HepG2 (cell line): ENCODE measurements around the gene HECTD4. TPM values are rescaled to one million over a fixed set of nuclear protein-coding genes. Genes with fewer than 3 reads are reported as not detected.

Experiments used
- BATF2 ChIP-seq: sonication (generic); formaldehyde crosslinking; IDR thresholded peaks from 2 replicates; pipeline ENCODE4 v1.8.0; 2022; ENCODE audit warnings: mild to moderate bottlenecking, missing genetic modification reagents, moderate library complexity
- CCDC6 ChIP-seq: sonication (generic); formaldehyde crosslinking; IDR thresholded peaks from 2 replicates; pipeline ENCODE4 v1.8.1; 2022; ENCODE audit warnings: mild to moderate bottlenecking, missing genetic modification reagents, moderate library complexity
- CEBPG ChIP-seq: IDR thresholded peaks from 2 replicates; pipeline ENCODE4 v1.6.1; 2016
- FOXC1 ChIP-seq: sonication (generic); formaldehyde crosslinking; IDR thresholded peaks from 2 replicates; pipeline ENCODE4 v1.8.0; 2022; ENCODE audit warnings: mild to moderate bottlenecking, missing genetic modification reagents, borderline replicate concordance
- FOXO1 ChIP-seq: sonication (generic); formaldehyde crosslinking; IDR thresholded peaks from 2 replicates; pipeline ENCODE4 v1.4.0; 2020; ENCODE audit warnings: missing genetic modification reagents
- PAF1 ChIP-seq: IDR thresholded peaks from 2 replicates; pipeline ENCODE4 v1.6.1; 2016; ENCODE audit warnings: missing genetic modification reagents, missing compliant biosample characterization
- PAXIP1 ChIP-seq: sonication (generic); formaldehyde crosslinking; conservative IDR thresholded peaks from 2 replicates; pipeline ENCODE4 v1.4.0; 2020; ENCODE audit warnings: mild to moderate bottlenecking, missing genetic modification reagents, moderate library complexity
- PLRG1 ChIP-seq: fragments of 450-650 bp; conservative IDR thresholded peaks from 2 replicates; pipeline ENCODE4 v1.6.1; 2016
- TMF1 ChIP-seq: sonication (generic); formaldehyde crosslinking; IDR thresholded peaks from 2 replicates; pipeline ENCODE4 v1.8.1; 2022; ENCODE audit warnings: low read depth, missing genetic modification reagents
- ZFP62 ChIP-seq: sonication (generic); formaldehyde crosslinking; IDR thresholded peaks from 2 replicates; pipeline ENCODE4 v1.4.0; 2020; ENCODE audit warnings: missing genetic modification reagents
- ZMYM2 ChIP-seq: sonication (generic); formaldehyde crosslinking; IDR thresholded peaks from 2 replicates; pipeline ENCODE4 v1.8.0; 2022; ENCODE audit warnings: mild to moderate bottlenecking, missing genetic modification reagents
- ZNF138 ChIP-seq: sonication (generic); formaldehyde crosslinking; IDR thresholded peaks from 2 replicates; pipeline ENCODE4 v1.5.0; 2020; ENCODE audit warnings: mild to moderate bottlenecking, low read depth, missing genetic modification reagents
- ZNF503 ChIP-seq: sonication (generic); formaldehyde crosslinking; IDR thresholded peaks from 2 replicates; pipeline ENCODE4 v1.4.0; 2020; ENCODE audit warnings: missing genetic modification reagents
- ZNF75D ChIP-seq: sonication (generic); formaldehyde crosslinking; IDR thresholded peaks from 2 replicates; pipeline ENCODE4 v1.8.1; 2023; ENCODE audit warnings: missing genetic modification reagents, mild to moderate bottlenecking, borderline replicate concordance
- ZNF770 ChIP-seq: sonication (generic); formaldehyde crosslinking; IDR thresholded peaks from 2 replicates; pipeline ENCODE4 v1.5.0; 2020; ENCODE audit warnings: mild to moderate bottlenecking, missing genetic modification reagents
- polyA plus RNA-seq, 8 experiments: library from polyadenylated mRNA; depleted of rRNA in 3 of 8; stranded (reverse) in 7 of 8; unstranded in 1 of 8; fragments of >200 nt; fragmentation: Illumina TruSeq in 4 of 8; extraction: Trizol in 4 of 8; gene quantifications; 2 replicates each; pipeline versions ENCODE4 v1.2.1 to v1.2.3, GENCODE V29; 2011 to 2016; ENCODE audit warnings: low read depth in 4 of 8, missing spikeins in 1 of 8, mixed read lengths in 1 of 8; ENCODE audit not compliant: insufficient read depth in 1 of 8
- total RNA-seq, 5 experiments: library from RNA; depleted of rRNA; stranded (reverse); fragments of >200 nt; fragmentation: Illumina TruSeq; extraction: Trizol; gene quantifications; 2 replicates each; pipeline ENCODE4 v1.2.3, GENCODE V29; 2016; ENCODE audit warnings: low read depth in 1 of 5
- TF ChIP-seq, protein P1 (sequence below): IDR thresholded peaks from 2 replicates; pipeline ENCODE4 v1.6.1; 2016; ENCODE audit warnings: low read depth
- TF ChIP-seq, protein P2 (sequence below), 2 experiments: fragments of 450-650 bp in 1 of 2; sonication (generic) in 1 of 2; formaldehyde crosslinking; IDR thresholded peaks; 2 replicates each; pipeline versions ENCODE4 v1.5.0 to v1.8.0; 2020 to 2022; ENCODE audit warnings: mild to moderate bottlenecking in 1 of 2, missing genetic modification reagents in 1 of 2
- TF ChIP-seq, protein P3 (sequence below): sonication (generic); formaldehyde crosslinking; IDR thresholded peaks from 2 replicates; pipeline ENCODE4 v1.4.0; 2020; ENCODE audit warnings: mild to moderate bottlenecking, missing genetic modification reagents

Gene HECTD4
- total and polyA plus RNA-seq, 2 of the 13 experiments (the other 11 are each of a cell fraction or from before 2014, with no cell fraction given): 9.0 to 11.4 TPM

DNA sequence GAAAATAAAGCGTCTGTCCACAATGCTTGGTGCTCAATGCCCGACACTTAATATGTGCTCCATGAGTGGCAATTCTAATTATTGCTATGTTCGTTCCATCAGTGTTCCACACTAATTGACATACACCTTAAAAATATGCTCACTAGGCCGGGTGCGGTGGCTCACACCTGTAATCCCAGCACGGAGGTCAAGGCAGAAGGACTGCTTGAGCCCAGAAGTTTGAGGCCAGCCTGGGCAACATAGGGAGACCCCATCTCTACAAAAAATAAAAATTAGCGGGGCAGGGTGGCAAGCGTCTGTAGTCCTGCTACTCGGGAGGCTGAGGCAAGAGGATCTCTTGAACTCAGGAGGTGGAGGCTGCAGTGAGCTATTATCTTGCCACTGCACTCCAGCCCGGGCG, 635 bp upstream of the HECTD4 start (continued):
- TF ChIP-seq TMF1 (CRISPR knock-in tag) (no peak), PAXIP1 (no peak), BATF2 (CRISPR knock-in tag) (no peak), ZNF75D (no peak), ZNF138 (CRISPR knock-in tag) (0 out of 2 replicates have a peak, but pooled peaks have one; percentile 2), CEBPG (CRISPR knock-in tag) (no peak), FOXO1 (CRISPR knock-in tag) (no peak), PAF1 (CRISPR knock-in tag) (no peak), CCDC6 (CRISPR knock-in tag) (no peak), FOXC1 (CRISPR knock-in tag) (0 out of 2 replicates have a peak, but pooled peaks have one; percentile 4), ZNF770 (CRISPR knock-in tag) (peak; percentile 83; the same call in 1 of the 2 replicates), ZNF503 (CRISPR knock-in tag) (no peak), ZMYM2 (CRISPR knock-in tag) (no peak), ZFP62 (no peak), PLRG1 (no peak)
- TF ChIP-seq, protein P1, sequence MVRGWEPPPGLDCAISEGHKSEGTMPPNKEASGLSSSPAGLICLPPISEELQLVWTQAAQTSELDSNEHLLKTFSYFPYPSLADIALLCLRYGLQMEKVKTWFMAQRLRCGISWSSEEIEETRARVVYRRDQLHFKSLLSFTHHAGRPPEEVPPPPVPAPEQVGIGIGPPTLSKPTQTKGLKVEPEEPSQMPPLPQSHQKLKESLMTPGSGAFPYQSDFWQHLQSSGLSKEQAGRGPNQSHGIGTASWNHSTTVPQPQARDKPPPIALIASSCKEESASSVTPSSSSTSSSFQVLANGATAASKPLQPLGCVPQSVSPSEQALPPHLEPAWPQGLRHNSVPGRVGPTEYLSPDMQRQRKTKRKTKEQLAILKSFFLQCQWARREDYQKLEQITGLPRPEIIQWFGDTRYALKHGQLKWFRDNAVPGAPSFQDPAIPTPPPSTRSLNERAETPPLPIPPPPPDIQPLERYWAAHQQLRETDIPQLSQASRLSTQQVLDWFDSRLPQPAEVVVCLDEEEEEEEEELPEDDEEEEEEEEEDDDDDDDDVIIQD (CRISPR knock-in tag): 0 out of 2 replicates have a peak, but pooled peaks have one; percentile 3
- TF ChIP-seq, protein P2, sequence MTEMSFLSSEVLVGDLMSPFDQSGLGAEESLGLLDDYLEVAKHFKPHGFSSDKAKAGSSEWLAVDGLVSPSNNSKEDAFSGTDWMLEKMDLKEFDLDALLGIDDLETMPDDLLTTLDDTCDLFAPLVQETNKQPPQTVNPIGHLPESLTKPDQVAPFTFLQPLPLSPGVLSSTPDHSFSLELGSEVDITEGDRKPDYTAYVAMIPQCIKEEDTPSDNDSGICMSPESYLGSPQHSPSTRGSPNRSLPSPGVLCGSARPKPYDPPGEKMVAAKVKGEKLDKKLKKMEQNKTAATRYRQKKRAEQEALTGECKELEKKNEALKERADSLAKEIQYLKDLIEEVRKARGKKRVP (CRISPR knock-in tag; IDR thresholded peaks at IDR 0.05): 0 out of 4 replicates have a peak, but pooled peaks of 1 of the 2 experiments have one; percentile 3
- TF ChIP-seq, protein P3, sequence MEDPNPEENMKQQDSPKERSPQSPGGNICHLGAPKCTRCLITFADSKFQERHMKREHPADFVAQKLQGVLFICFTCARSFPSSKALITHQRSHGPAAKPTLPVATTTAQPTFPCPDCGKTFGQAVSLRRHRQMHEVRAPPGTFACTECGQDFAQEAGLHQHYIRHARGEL (CRISPR knock-in tag): no peak
